Adipose tissue (tissue), 3 donors: ENCODE results near the gene FER1L5. TPM values are rescaled to one million over a fixed set of nuclear protein-coding genes. Genes with fewer than 3 reads are reported as not detected.
"Not testable (repeated sequence)": the region's sequence is repeated elsewhere in the genome, so short reads cannot be mapped to it uniquely, and the experiment has no call there.

Experiments used
- H3K27ac ChIP-seq: one replicate; pipeline ENCODE4 v1.5.1; 2013; ENCODE audit warnings: low read depth, low read length
- WGBS, 3 donors: extraction: QIAGEN DNeasy Blood & Tissue Kit; methylation state at CpG; one replicate each; pipeline ENCODE4 v1.1.7; 2013; 5-methylcytosine and 5-hydroxymethylcytosine counted together
- polyA plus RNA-seq, 3 donors: library from polyadenylated mRNA; stranded (reverse); fragments of 200-250 nt; gene quantifications; one replicate each; pipeline ENCODE4 v1.2.3, GENCODE V29; 2013
- donor health status: healthy with polysubstance abuse.
- donor health status: Bipolar disorder and iron deficiency.
- donor health status: healthy.

FER1L5 gene
- polyA plus RNA-seq, 3 donors = 0.49 TPM; not detected in 2

GRCh38 chr2:96665083-96665569 is 22.6 kb downstream of the FER1L5 start:
- H3K27ac ChIP-seq = no peak overlapping the region
- 60 to 72% (median 68%) methylated on average over 3 of the region's 3 CpGs for WGBS, 3 donors

- WGBS, 3 donors = 93 to 94% (median 94%) methylated on average over 3 of the region's 3 CpGs
- H3K27ac ChIP-seq = not testable (repeated sequence)
Observed at GRCh38 chr2:96665717-96666116, 23.2 kb downstream of the FER1L5 start.

GRCh38 chr2:96668771-96669170 is 26.2 kb downstream of the FER1L5 start:
- 75 to 85% (median 78%) methylated on average over 10 to 11 of the region's 11 CpGs for WGBS, 3 donors
- no peak overlapping the region for H3K27ac ChIP-seq

- WGBS, 3 donors = 89 to 92% (median 90%) methylated on average over 15 of the region's 15 CpGs
- no peak overlapping the region for H3K27ac ChIP-seq
Observed at GRCh38 chr2:96669539-96670215, 27.1 kb downstream of the FER1L5 start.

GRCh38 chr2:96679848-96680247 is 37.3 kb downstream of the FER1L5 start:
- H3K27ac ChIP-seq = no peak overlapping the region
- 26 to 61% (median 52%) methylated on average over 9 of the region's 9 CpGs for WGBS, 3 donors

GRCh38 chr2:96680561-96681141 is 38.1 kb downstream of the FER1L5 start:
- no peak overlapping the region for H3K27ac ChIP-seq
- WGBS, 3 donors = 30 to 85% (median 72%) methylated on average over 5 of the region's 5 CpGs

- no peak overlapping the region for H3K27ac ChIP-seq
- 86 to 94% (median 88%) methylated on average over 4 of the region's 4 CpGs for WGBS, 3 donors
Observed at GRCh38 chr2:96681540-96681939, 39.0 kb downstream of the FER1L5 start.

GRCh38 chr2:96683307-96683706 is 40.7 kb downstream of the FER1L5 start:
- H3K27ac ChIP-seq = no peak overlapping the region
- 85 to 88% (median 85%) methylated on average over 5 of the region's 5 CpGs for WGBS, 3 donors

GRCh38 chr2:96683972-96684820 is 41.6 kb downstream of the FER1L5 start:
- H3K27ac ChIP-seq = no peak overlapping the region
- WGBS, 3 donors = 78 to 95% (median 94%) methylated on average over 13 of the region's 13 CpGs

GRCh38 chr2:96684883-96685576 is 42.5 kb downstream of the FER1L5 start:
- 48 to 65% (median 59%) methylated on average over 16 of the region's 16 CpGs for WGBS, 3 donors
- no peak overlapping the region for H3K27ac ChIP-seq

- WGBS, 3 donors = 49 to 55% (median 54%) methylated on average over 19 of the region's 19 CpGs
- H3K27ac ChIP-seq = no peak overlapping the region
Observed at GRCh38 chr2:96685577-96686459, 43.3 kb downstream of the FER1L5 start.

- 96 to 98% (median 96%) methylated on average over 3 of the region's 3 CpGs for WGBS, 3 donors
Observed at GRCh38 chr2:96687266-96687665, 44.7 kb downstream of the FER1L5 start.

GRCh38 chr2:96687711-96688640 is 45.4 kb downstream of the FER1L5 start:
- no peak overlapping the region for H3K27ac ChIP-seq
- 60 to 84% (median 83%) methylated on average over 26 to 27 of the region's 27 CpGs for WGBS, 3 donors

More at GRCh38 chr2:96687266-96687665, 44.7 kb downstream of the FER1L5 start:
- H3K27ac ChIP-seq = no peak overlapping the region

- H3K27ac ChIP-seq = no peak overlapping the region
- 94 to 95% (median 94%) methylated on average over 10 to 11 of the region's 11 CpGs for WGBS, 3 donors
Observed at GRCh38 chr2:96688649-96689430, 46.3 kb downstream of the FER1L5 start.

GRCh38 chr2:96689431-96689991 is 46.9 kb downstream of the FER1L5 start:
- no peak overlapping the region for H3K27ac ChIP-seq
- WGBS, 3 donors = 94 to 98% (median 94%) methylated on average over 14 of the region's 14 CpGs
